NB4 (cell line): ENCODE measurements around the gene CLEC16A.
"Not testable (repeated sequence)": the region's sequence is repeated elsewhere in the genome, so short reads cannot be mapped to it uniquely, and the experiment has no call there.

ENCODE experiments used
- POLR2A ChIP-seq: IDR thresholded peaks from 2 replicates; pipeline ENCODE4 v1.6.1; 2011; ENCODE audit warnings: mild to moderate bottlenecking; ENCODE audit not compliant: insufficient read length; ENCODE audit errors: extremely low read depth
- TF ChIP-seq, protein P1 (sequence below): IDR thresholded peaks from one replicate; pipeline ENCODE4 v1.5.1; 2012; ENCODE audit warnings: low read depth, low read length

GRCh38 chr16:10941935-10942351 is 2.4 kb upstream of the CLEC16A start:
- TF ChIP-seq, protein P1, sequence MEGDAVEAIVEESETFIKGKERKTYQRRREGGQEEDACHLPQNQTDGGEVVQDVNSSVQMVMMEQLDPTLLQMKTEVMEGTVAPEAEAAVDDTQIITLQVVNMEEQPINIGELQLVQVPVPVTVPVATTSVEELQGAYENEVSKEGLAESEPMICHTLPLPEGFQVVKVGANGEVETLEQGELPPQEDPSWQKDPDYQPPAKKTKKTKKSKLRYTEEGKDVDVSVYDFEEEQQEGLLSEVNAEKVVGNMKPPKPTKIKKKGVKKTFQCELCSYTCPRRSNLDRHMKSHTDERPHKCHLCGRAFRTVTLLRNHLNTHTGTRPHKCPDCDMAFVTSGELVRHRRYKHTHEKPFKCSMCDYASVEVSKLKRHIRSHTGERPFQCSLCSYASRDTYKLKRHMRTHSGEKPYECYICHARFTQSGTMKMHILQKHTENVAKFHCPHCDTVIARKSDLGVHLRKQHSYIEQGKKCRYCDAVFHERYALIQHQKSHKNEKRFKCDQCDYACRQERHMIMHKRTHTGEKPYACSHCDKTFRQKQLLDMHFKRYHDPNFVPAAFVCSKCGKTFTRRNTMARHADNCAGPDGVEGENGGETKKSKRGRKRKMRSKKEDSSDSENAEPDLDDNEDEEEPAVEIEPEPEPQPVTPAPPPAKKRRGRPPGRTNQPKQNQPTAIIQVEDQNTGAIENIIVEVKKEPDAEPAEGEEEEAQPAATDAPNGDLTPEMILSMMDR: not testable (repeated sequence)
- TF ChIP-seq POLR2A: not testable (repeated sequence)
